ENCODE data around the gene REPIN1. TPM values are rescaled to one million over a fixed set of nuclear protein-coding genes. Genes with fewer than 3 reads are reported as not detected.
A peak's percentile ranks its signal among the peaks of the same experiment; 100 is the strongest.

Gene REPIN1
- total RNA-seq, 1 experiment from 2014 or later = 106 TPM

GRCh38 chr7:150380463-150380862, 11.8 kb downstream of the REPIN1 start:
- Mint-ChIP-seq H3K4me3 (peak overlapping the region; percentile 87 to 95), H3K9me3 (no peaks in the 10 kb centered on the region), H3K4me1 (peaks cover 76 to 84% of the 10 kb centered on the region in 2 experiments), H3K36me3 (ENCODE audit: insufficient read depth in 1 of 3, low read depth in 3 of 3) (peaks cover 5 to 10% (median 10%) of the 10 kb centered on the region in 3 experiments; a peak in 6 of 7 replicates), H3K27ac (peak overlapping the region; percentile 79 to 97 (median 80)), H3K27me3 (ENCODE audit: low read depth) (no peaks in the 10 kb centered on the region)
- Histone ChIP-seq H3K79me1 (ENCODE audit: insufficient read depth, low read depth, low read length, poor library complexity, severe bottlenecking) (no peaks in the 10 kb centered on the region), H2BK15ac (ENCODE audit: low read depth, low read length) (no peak overlapping the region), H3K4me2 (ENCODE audit: insufficient read depth, insufficient read length, low read length) (peak overlapping the region; percentile 83), H2BK12ac (ENCODE audit: insufficient read length, low read depth, low read length) (no peak overlapping the region), H4K91ac (ENCODE audit: insufficient read length, low read depth, low read length) (no peak overlapping the region), H3K23ac (ENCODE audit: insufficient read length, low read depth, low read length) (no peak overlapping the region), H4K8ac (replicated peaks; ENCODE audit: insufficient read length, low read depth, low read length) (no peak overlapping the region), H3K56ac (ENCODE audit: insufficient read length, low read depth, low read length) (no peak overlapping the region), H2AK5ac (ENCODE audit: insufficient read length, low read length) (no peak overlapping the region), H3K14ac (ENCODE audit: insufficient read depth, low read length) (no peak overlapping the region; the same call in 1 of the 2 replicates), H3K27ac (ENCODE audit: insufficient read length, low read depth, low read length) (no peak overlapping the region), H3K4ac (ENCODE audit: low read depth, low read length) (no peak overlapping the region), H3K27me3 (ENCODE audit: insufficient read depth, low read length) (no peaks in the 10 kb centered on the region), H2BK20ac (ENCODE audit: low read depth, low read length, poor library complexity, severe bottlenecking) (no peak overlapping the region), H3K9ac (ENCODE audit: extremely low read depth, insufficient read length, low read length) (peak overlapping the region; percentile 28), H3K4me1 (ENCODE audit: insufficient read depth, low read length) (peaks cover 22% of the 10 kb centered on the region), H4K20me1 (ENCODE audit: control insufficient read depth, insufficient read depth, insufficient read length) (no peaks in the 10 kb centered on the region), H3T11ph (ENCODE audit: low read length) (no peak overlapping the region), H4K5ac (ENCODE audit: insufficient read length, low read depth, low read length) (no peak overlapping the region), H3K23me2 (ENCODE audit: insufficient read length, low read depth, low read length, poor library complexity, severe bottlenecking) (peaks cover 11% of the 10 kb centered on the region), H3K18ac (ENCODE audit: insufficient read length, low read depth, low read length) (no peak overlapping the region), H3K79me2 (ENCODE audit: insufficient read depth, low read length) (peaks cover 9% of the 10 kb centered on the region; the same call in 1 of the 2 replicates), H2AFZ (ENCODE audit: low read length) (no peak overlapping the region), H3K9me3 (ENCODE audit: control insufficient read depth, low read depth, low read length) (no peaks in the 10 kb centered on the region), H2BK5ac (ENCODE audit: insufficient read length, low read length) (no peak overlapping the region), H2BK120ac (ENCODE audit: low read depth, low read length, poor library complexity, severe bottlenecking) (no peak overlapping the region)
- no CpG with 5 or more reads among the region's 11 CpGs for WGBS (ENCODE audit: extremely low coverage, insufficient read length, low lambda C conversion rate)
- DNase-seq = no peak
- no peak for TF ChIP-seq CTCF (conservative IDR thresholded peaks at IDR 0.05)

Data from H9 (cell line).